GM12878 (cell line): ENCODE results near the gene DIO2.

Experiments
- BCLAF1 ChIP-seq: fragments of 450-650 bp; IDR thresholded peaks from 2 replicates; pipeline ENCODE4 v1.6.1; 2017; ENCODE audit warnings: antibody characterized with exemption, mild to moderate bottlenecking, moderate library complexity
- EED ChIP-seq: sonication (generic); IDR thresholded peaks from 2 replicates; pipeline ENCODE4 v1.6.1; 2016; ENCODE audit warnings: antibody characterized with exemption, low read depth
- MXI1 ChIP-seq: fragments of 150-350 bp; IDR thresholded peaks from 2 replicates; pipeline ENCODE4 v1.6.1; 2011; ENCODE audit warnings: low read depth, mild to moderate bottlenecking, inconsistent platforms, low read length, improper control_type of control experiment
- POLR2AphosphoS2 ChIP-seq: IDR thresholded peaks from 2 replicates; pipeline ENCODE4 v1.6.1; 2011; ENCODE audit warnings: low read depth, mild to moderate bottlenecking, low read length, improper control_type of control experiment, moderate library complexity

- TF ChIP-seq POLR2AphosphoS2 (no peak), EED (no peak), BCLAF1 (no peak), MXI1 (no peak)
These were observed 25.8 kb upstream of the DIO2 start for GRCh38 chr14:80237143-80237542.
